22Rv1 (cell line): ENCODE results near the gene DSCAML1.

Experiments used
- ZFX ChIP-seq: fragments of 450-650 bp; IDR thresholded peaks from 2 replicates; pipeline ENCODE4 v1.6.1; 2017; ENCODE audit warnings: antibody characterized with exemption, borderline replicate concordance
- TF ChIP-seq, protein P1 (sequence below): fragments of 450-650 bp; IDR thresholded peaks from 2 replicates; pipeline ENCODE4 v1.5.1; 2017; ENCODE audit warnings: mild to moderate bottlenecking

GRCh38 chr11:117481885-117482284 is 315.1 kb downstream of the DSCAML1 start:
- TF ChIP-seq, protein P1, sequence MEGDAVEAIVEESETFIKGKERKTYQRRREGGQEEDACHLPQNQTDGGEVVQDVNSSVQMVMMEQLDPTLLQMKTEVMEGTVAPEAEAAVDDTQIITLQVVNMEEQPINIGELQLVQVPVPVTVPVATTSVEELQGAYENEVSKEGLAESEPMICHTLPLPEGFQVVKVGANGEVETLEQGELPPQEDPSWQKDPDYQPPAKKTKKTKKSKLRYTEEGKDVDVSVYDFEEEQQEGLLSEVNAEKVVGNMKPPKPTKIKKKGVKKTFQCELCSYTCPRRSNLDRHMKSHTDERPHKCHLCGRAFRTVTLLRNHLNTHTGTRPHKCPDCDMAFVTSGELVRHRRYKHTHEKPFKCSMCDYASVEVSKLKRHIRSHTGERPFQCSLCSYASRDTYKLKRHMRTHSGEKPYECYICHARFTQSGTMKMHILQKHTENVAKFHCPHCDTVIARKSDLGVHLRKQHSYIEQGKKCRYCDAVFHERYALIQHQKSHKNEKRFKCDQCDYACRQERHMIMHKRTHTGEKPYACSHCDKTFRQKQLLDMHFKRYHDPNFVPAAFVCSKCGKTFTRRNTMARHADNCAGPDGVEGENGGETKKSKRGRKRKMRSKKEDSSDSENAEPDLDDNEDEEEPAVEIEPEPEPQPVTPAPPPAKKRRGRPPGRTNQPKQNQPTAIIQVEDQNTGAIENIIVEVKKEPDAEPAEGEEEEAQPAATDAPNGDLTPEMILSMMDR: no peak
- TF ChIP-seq ZFX: no peak
